ENCODE data around the gene EVC2. TPM values are rescaled to one million over a fixed set of nuclear protein-coding genes. Genes with fewer than 3 reads are reported as not detected.

Gene EVC2
- total and polyA plus RNA-seq, 9 of the 15 experiments (the other 6 are each of a cell fraction or from before 2014, with no cell fraction given) = 0.03 to 0.55 (median 0.38) TPM; not detected in 1

- Histone ChIP-seq H3K79me2 (ENCODE audit: control insufficient read depth, insufficient read depth, low read length) (no peaks in the 10 kb centered on the region), H3K36me3 (ENCODE audit: control insufficient read depth, insufficient read depth, low read length) (no peaks in the 10 kb centered on the region), H2AFZ (ENCODE audit: low read depth, low read length) (no peak overlapping the region), H3K9me3 (replicated peaks; ENCODE audit: control insufficient read depth, insufficient read depth, low read depth, low read length) (no peaks in the 10 kb centered on the region), H4K20me1 (replicated peaks; ENCODE audit: control insufficient read depth, insufficient read depth, low read length) (no peaks in the 10 kb centered on the region), H3K9me1 (ENCODE audit: control insufficient read depth, insufficient read depth, low read length) (no peaks in the 10 kb centered on the region), H3K9ac (ENCODE audit: insufficient read depth in 1 of 2, low read depth in 2 of 2, low read length in 2 of 2) (no peak overlapping the region), H3K27ac (ENCODE audit: extremely low read depth, low read depth, low read length) (no peak overlapping the region), H3K4me1 (replicated peaks in 1 of 2; ENCODE audit: control insufficient read depth in 2 of 2, insufficient read depth in 2 of 2, low read length in 2 of 2) (no peaks in the 10 kb centered on the region), H3K27me3 (ENCODE audit: control insufficient read depth in 2 of 2, insufficient read depth in 2 of 2, low read length in 2 of 2) (no peaks in the 10 kb centered on the region), H3K4me3 (no peak overlapping the region), H3K4me2 (ENCODE audit: insufficient read depth, low read length) (no peak overlapping the region)
- in situ Hi-C loops (cut with MboI) = no loop called here
- DNase-seq (ENCODE audit: extremely low read depth in 1 of 4, low spot score in 3 of 4) = no peak
- BruUV-seq (replicated peaks) = no TSS peak
- 6% methylated on average over 7 of the region's 7 CpGs for WGBS (ENCODE audit: insufficient coverage, low coverage, missing lambda C conversion rate)
- ChIA-PET POLR2A (interaction anchor here (1.4 kb wide), 1 partner anchor 13 kb away, joined by 3 read pairs; no protein-coding TSS in a partner anchor), CTCF (ENCODE audit: low intra/inter-chr PET ratio) (no interaction called here)
- ATAC-seq = no peak
- TF ChIP-seq DACH1 (IDR thresholded peaks at IDR 0.05; ENCODE audit: partially characterized antibody) = no peak
- TF ChIP-seq EP300 (IDR thresholded peaks at IDR 0.05; ENCODE audit: low read length) = no peak
- TF ChIP-seq ZNF408 (CRISPR knock-in tag; IDR thresholded peaks at IDR 0.05; ENCODE audit: low read depth) = no peak
- no peak for TF ChIP-seq TAF1 (IDR thresholded peaks at IDR 0.05; ENCODE audit: control insufficient read depth, extremely low read depth, insufficient read depth, low read length, severe bottlenecking)
- TF ChIP-seq PTTG1 (tag; IDR thresholded peaks at IDR 0.05; ENCODE audit: low read depth) = no peak
- TF ChIP-seq ATF3 (IDR thresholded peaks at IDR 0.05) = no peak
- TF ChIP-seq ATF3 (CRISPR knock-in tag; conservative IDR thresholded peaks at IDR 0.05) = no peak
- TF ChIP-seq ZNF311 (CRISPR knock-in tag; IDR thresholded peaks at IDR 0.05) = no peak
- TF ChIP-seq HOXB6 (CRISPR knock-in tag; IDR thresholded peaks at IDR 0.05; ENCODE audit: borderline replicate concordance) = no peak
- TF ChIP-seq RAD51 (IDR thresholded peaks at IDR 0.05; ENCODE audit: borderline replicate concordance, low read depth) = no peak
- no peak for TF ChIP-seq HNRNPUL1 (IDR thresholded peaks at IDR 0.05; ENCODE audit: low read length)
- no peak for TF ChIP-seq POLR2B (IDR thresholded peaks at IDR 0.05; ENCODE audit: low read depth, partially characterized antibody)
- TF ChIP-seq POLR3G (IDR thresholded peaks at IDR 0.05; ENCODE audit: extremely low read depth, insufficient read length, insufficient replicate concordance) = no peak
- TF ChIP-seq SMARCC2 (IDR thresholded peaks at IDR 0.05; ENCODE audit: low read depth) = no peak
- no peak for TF ChIP-seq KDM1A (IDR thresholded peaks at IDR 0.05)
- TF ChIP-seq MIER1 (IDR thresholded peaks at IDR 0.05; ENCODE audit: low read depth) = no peak
- TF ChIP-seq ID3 (CRISPR knock-in tag; IDR thresholded peaks at IDR 0.05) = no peak
- TF ChIP-seq ID3 (tag; IDR thresholded peaks at IDR 0.05) = no peak
- TF ChIP-seq THRAP3 (IDR thresholded peaks at IDR 0.05; ENCODE audit: borderline replicate concordance) = no peak
- FAIRE-seq = no peak
- intact Hi-C loops (cut with micrococcal nuclease) = no loop called here
Measured at GRCh38 chr4:5647351-5647750, 61.0 kb downstream of the EVC2 start.
